K562 (cell line): ENCODE measurements around the gene BCR. TPM values are rescaled to one million over a fixed set of nuclear protein-coding genes. Genes with fewer than 3 reads are reported as not detected.
A peak's percentile ranks its signal among the peaks of the same experiment; 100 is the strongest.

ENCODE experiments used
- ATAC-seq: fragments of 200-7000 bp; cut with Tn5 transposase; 3 replicates; pipeline ENCODE4 v1.9.1; 2020; ENCODE audit warnings: moderate library complexity
- BruUV-seq: library from RNA; stranded (reverse); fragments of 400-500 nt; replicated peaks from 2 replicates; lab custom pipeline; 2021; lab: Mats Ljungman, UMichigan
- CTCF ChIA-PET: fragments of 300-600 bp; formaldehyde crosslinking; extraction: SDS; loops from one replicate; lab custom pipeline; 2021; ENCODE audit warnings: low intra/inter-chr PET ratio; lab: Yijun Ruan, JAX
- POLR2A ChIA-PET: fragments of 300-600, 350-650 bp; sonication (Branson Sonifier 250); formaldehyde crosslinking; extraction: SDS; loops from one replicate; lab custom pipeline; 2021; ENCODE audit warnings: antibody characterized with exemption, inconsistent platforms; lab: Yijun Ruan, JAX
- DNase-seq, 4 experiments: peaks; one replicate each; pipeline versions ENCODE4 v3.0.0 to v3.0.0-alpha.2; 2011 to 2018; ENCODE audit warnings: low spot score in 3 of 4, mixed read lengths in 3 of 4; ENCODE audit errors: extremely low read depth in 1 of 4
- FAIRE-seq: peaks from 2 replicates; lab custom pipeline; 2011; peaks lifted over from hg19 to GRCh38; lab: Jason Lieb, UNC
- H2AFZ ChIP-seq: 2 replicates; pipeline ENCODE4 v1.6.0; 2011; ENCODE audit warnings: low read depth, low read length, control low read depth, inconsistent platforms
- H3K27ac ChIP-seq: fragments of 200-600 bp; 3 replicates; pipeline ENCODE4 v1.8.0; 2011; ENCODE audit warnings: low read depth, mild to moderate bottlenecking, control low read depth, inconsistent platforms, low read length, moderate library complexity, mixed read lengths; ENCODE audit errors: extremely low read depth
- H3K27me3 ChIP-seq, 2 experiments: fragments of 300-600 bp in 1 of 2; 2 replicates in 1 of 2; 3 replicates in 1 of 2; pipeline versions ENCODE4 v1.6.0 to v1.8.0; 2011; ENCODE audit warnings: inconsistent platforms in 2 of 2, low read length in 2 of 2, mild to moderate bottlenecking in 1 of 2, mixed read lengths in 1 of 2, moderate library complexity in 1 of 2; ENCODE audit not compliant: control insufficient read depth in 2 of 2, insufficient read depth in 2 of 2
- H3K36me3 ChIP-seq: fragments of 300-600 bp; 3 replicates; pipeline ENCODE4 v1.8.0; 2011; ENCODE audit warnings: mild to moderate bottlenecking, low read length, inconsistent platforms; ENCODE audit not compliant: control insufficient read depth, insufficient read depth
- H3K4me1 ChIP-seq, 2 experiments: fragments of 200-600 bp in 1 of 2; replicated peaks in 1 of 2; 2 replicates in 1 of 2; 3 replicates in 1 of 2; pipeline versions ENCODE4 v1.5.1 to v1.8.0; 2011; ENCODE audit warnings: inconsistent platforms in 2 of 2, low read length in 2 of 2, mild to moderate bottlenecking in 1 of 2, mixed read lengths in 1 of 2, moderate library complexity in 1 of 2; ENCODE audit not compliant: control insufficient read depth in 2 of 2, insufficient read depth in 2 of 2
- H3K4me2 ChIP-seq: 2 replicates; pipeline ENCODE4 v1.6.1; 2011; ENCODE audit warnings: low read length, control low read depth, inconsistent platforms, mixed read lengths; ENCODE audit not compliant: insufficient read depth
- H3K4me3 ChIP-seq: fragments of 200-600 bp; sonication (generic), shearing (Covaris generic); 2 replicates; pipeline ENCODE4 v1.5.1; 2016; ENCODE audit warnings: control low read depth, inconsistent platforms
- H3K79me2 ChIP-seq: fragments of 200-600 bp; 3 replicates; pipeline ENCODE4 v1.8.0; 2011; ENCODE audit warnings: low read length, inconsistent platforms; ENCODE audit not compliant: control insufficient read depth, insufficient read depth
- H3K9ac ChIP-seq, 2 experiments: 2 replicates each; pipeline versions ENCODE4 v1.6.0 to v1.6.1; 2011; ENCODE audit warnings: low read depth in 2 of 2, low read length in 2 of 2, control low read depth in 1 of 2, inconsistent platforms in 1 of 2, mild to moderate bottlenecking in 1 of 2, mixed read lengths in 1 of 2; ENCODE audit not compliant: insufficient read depth in 1 of 2
- H3K9me1 ChIP-seq: one replicate; pipeline ENCODE4 v1.6.0; 2011; ENCODE audit warnings: inconsistent platforms, mild to moderate bottlenecking, low read length, moderate library complexity; ENCODE audit not compliant: control insufficient read depth, insufficient read depth
- H3K9me3 ChIP-seq: replicated peaks from 2 replicates; pipeline ENCODE4 v1.5.1; 2011; ENCODE audit warnings: low read depth, low read length, inconsistent platforms; ENCODE audit not compliant: control insufficient read depth, insufficient read depth
- H4K20me1 ChIP-seq: replicated peaks from 2 replicates; pipeline ENCODE4 v1.6.1; 2011; ENCODE audit warnings: low read length, inconsistent platforms, mixed read lengths; ENCODE audit not compliant: control insufficient read depth, insufficient read depth
- ATF3 ChIP-seq, 2 experiments: fragments of 450-650 bp in 1 of 2; sonication (generic) in 1 of 2; formaldehyde crosslinking in 1 of 2; IDR thresholded peaks in 1 of 2; conservative IDR thresholded peaks in 1 of 2; 2 replicates each; pipeline versions ENCODE4 v1.6.1 to v1.8.1; 2016 to 2023; ENCODE audit warnings: mild to moderate bottlenecking in 2 of 2, moderate library complexity in 2 of 2, inconsistent platforms in 1 of 2, missing genetic modification reagents in 1 of 2
- E2F1 ChIP-seq: sonication (generic); formaldehyde crosslinking; IDR thresholded peaks from 2 replicates; pipeline ENCODE4 v1.8.1; 2023; ENCODE audit warnings: mild to moderate bottlenecking, missing genetic modification reagents, moderate library complexity
- HMGXB4 ChIP-seq: sonication (generic); formaldehyde crosslinking; IDR thresholded peaks from 2 replicates; pipeline ENCODE4 v1.8.1; 2023; ENCODE audit warnings: mild to moderate bottlenecking, missing genetic modification reagents
- NKRF ChIP-seq: fragments of 450-650 bp; IDR thresholded peaks from 2 replicates; pipeline ENCODE4 v1.6.1; 2016; ENCODE audit warnings: borderline replicate concordance
- STAT5B ChIP-seq: fragments of 250-450 bp; sonication (Bioruptor Pico); IDR thresholded peaks from 2 replicates; pipeline ENCODE4 v1.8.0; 2021; ENCODE audit warnings: mild to moderate bottlenecking, inconsistent platforms
- STAT6 ChIP-seq: sonication (generic); formaldehyde crosslinking; IDR thresholded peaks from 2 replicates; pipeline ENCODE4 v1.8.1; 2023; ENCODE audit warnings: mild to moderate bottlenecking, missing genetic modification reagents
- WGBS: fragments of 100-300 bp; shearing (Covaris generic); methylation state at CpG from one replicate; pipeline ENCODE4 v1.1.6; 2016; ENCODE audit warnings: low coverage, mixed read lengths; ENCODE audit not compliant: insufficient coverage; ENCODE audit errors: missing lambda C conversion rate; 5-methylcytosine and 5-hydroxymethylcytosine counted together
- in situ Hi-C: fragments of 300-500 bp; cut with MboI; formaldehyde crosslinking; loops from 4 replicates; pipeline ENCODE4 v1.15.0; 2018; ENCODE audit warnings: inconsistent platforms, mixed read lengths
- intact Hi-C: fragments of 100-400 bp; cut with micrococcal nuclease; formaldehyde crosslinking; loops from 2 replicates; pipeline ENCODE4 v1.14.2; 2022
- polyA plus RNA-seq, 8 experiments: library from polyadenylated mRNA; depleted of rRNA in 4 of 8; stranded (reverse) in 5 of 8; unstranded in 3 of 8; fragments of >200 nt; fragmentation: Nextera tagmentation in 2 of 8; fragmentation: Illumina TruSeq in 1 of 8; extraction: Ambion mirVana in 2 of 8; extraction: Trizol in 1 of 8; gene quantifications; 2 replicates each; pipeline versions ENCODE4 v1.2.1 to v1.2.3, GENCODE V29; 2011 to 2014; ENCODE audit warnings: inconsistent platforms in 1 of 8, missing spikeins in 1 of 8
- total RNA-seq, 7 experiments: library from RNA; depleted of rRNA in 6 of 7; stranded (reverse); fragments of >200 nt in 6 of 7; fragmentation: Illumina TruSeq in 2 of 7; extraction: Trizol in 2 of 7; gene quantifications; 2 replicates each; pipeline versions ENCODE4 v1.2.1 to v1.2.3, GENCODE V29; 2011 to 2021; ENCODE audit warnings: low replicate concordance in 1 of 7
- TF ChIP-seq, protein P1 (sequence below), 2 experiments: fragments of 450-650 bp in 1 of 2; sonication (generic) in 1 of 2; formaldehyde crosslinking; conservative IDR thresholded peaks; 2 replicates each; pipeline versions ENCODE4 v1.4.0 to v1.8.1; 2020 to 2022; ENCODE audit warnings: mild to moderate bottlenecking in 1 of 2, missing genetic modification reagents in 1 of 2

The BCR gene
- total and polyA plus RNA-seq, 9 of the 15 experiments (the other 6 are each of a cell fraction or from before 2014, with no cell fraction given): 0.41 to 150 (median 45.6) TPM

- POLR2A ChIA-PET: interaction anchor here (0.5 to 13.0 kb wide), 8 partner anchors 12 to 412 kb away, joined by 4 to 351 read pairs (median 32); partner anchors contain the start of gene BCR
- intact Hi-C loops (no loop called here), in situ Hi-C loops (no loop called here)
- H3K27me3 ChIP-seq: no peaks in the 10 kb centered on the region
- 97% methylated on average over 2 of the region's 2 CpGs for WGBS
- H4K20me1 ChIP-seq: peaks cover 70% of the 10 kb centered on the region
- H3K9me3 ChIP-seq: no peaks in the 10 kb centered on the region
- H3K9ac ChIP-seq: peak overlapping the region in 1 of 2 experiments; percentile 2; a peak in 1 of 4 replicates
- no peak overlapping the region for H3K4me2 ChIP-seq
- H3K9me1 ChIP-seq: peaks cover 62% of the 10 kb centered on the region
- DNase-seq (peak; percentile 61 to 83 (median 70)), ATAC-seq (peak; percentile 44), FAIRE-seq (no peak)
- CTCF ChIA-PET: interaction anchor here (4.8 kb wide), 1 partner anchor 70 kb away, joined by 28 read pairs; no protein-coding TSS in a partner anchor
- BruUV-seq: no TSS peak
- no peak overlapping the region for H3K27ac ChIP-seq
- no peak overlapping the region for H3K4me3 ChIP-seq
- no peak overlapping the region for H2AFZ ChIP-seq
- H3K36me3 ChIP-seq: peaks cover 22% of the 10 kb centered on the region; the same call in 2 of the 3 replicates
- peaks cover 81% of the 10 kb centered on the region for H3K79me2 ChIP-seq
- H3K4me1 ChIP-seq: peaks cover 39 to 56% of the 10 kb centered on the region in 2 experiments
- TF ChIP-seq NKRF (no peak), STAT6 (CRISPR knock-in tag) (peak; percentile 95), HMGXB4 (CRISPR knock-in tag) (peak; percentile 55; the same call in 1 of the 2 replicates), ATF3 (IDR thresholded peaks at IDR 0.05) (no peak), ATF3 (CRISPR knock-in tag; conservative IDR thresholded peaks at IDR 0.05) (peak; percentile 51; the same call in 1 of the 2 replicates), STAT5B (CRISPR knock-in tag) (no peak), E2F1 (peak; percentile 57; the same call in 1 of the 2 replicates)
- TF ChIP-seq, protein P1, sequence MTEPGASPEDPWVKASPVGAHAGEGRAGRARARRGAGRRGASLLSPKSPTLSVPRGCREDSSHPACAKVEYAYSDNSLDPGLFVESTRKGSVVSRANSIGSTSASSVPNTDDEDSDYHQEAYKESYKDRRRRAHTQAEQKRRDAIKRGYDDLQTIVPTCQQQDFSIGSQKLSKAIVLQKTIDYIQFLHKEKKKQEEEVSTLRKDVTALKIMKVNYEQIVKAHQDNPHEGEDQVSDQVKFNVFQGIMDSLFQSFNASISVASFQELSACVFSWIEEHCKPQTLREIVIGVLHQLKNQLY (CRISPR knock-in tag; conservative IDR thresholded peaks at IDR 0.05): peak in 1 of 2 experiments; percentile 96; a peak in 2 of 4 replicates
These were observed 68.3 kb downstream of the BCR start for GRCh38 chr22:23248583-23248982.
